22Rv1 (cell line): ENCODE results near the gene MFSD6.

Experiments
- CTCF ChIP-seq: fragments of 450-650 bp; IDR thresholded peaks from 2 replicates; pipeline ENCODE4 v1.5.1; 2017; ENCODE audit warnings: mild to moderate bottlenecking
- ZFX ChIP-seq: fragments of 450-650 bp; IDR thresholded peaks from 2 replicates; pipeline ENCODE4 v1.6.1; 2017; ENCODE audit warnings: antibody characterized with exemption, borderline replicate concordance

GRCh38 chr2:190435031-190435670, 27.0 kb downstream of the MFSD6 start:
- TF ChIP-seq CTCF (no peak), ZFX (no peak)
